ENCODE results near the gene SNX25.

The SNX25 gene

DNA sequence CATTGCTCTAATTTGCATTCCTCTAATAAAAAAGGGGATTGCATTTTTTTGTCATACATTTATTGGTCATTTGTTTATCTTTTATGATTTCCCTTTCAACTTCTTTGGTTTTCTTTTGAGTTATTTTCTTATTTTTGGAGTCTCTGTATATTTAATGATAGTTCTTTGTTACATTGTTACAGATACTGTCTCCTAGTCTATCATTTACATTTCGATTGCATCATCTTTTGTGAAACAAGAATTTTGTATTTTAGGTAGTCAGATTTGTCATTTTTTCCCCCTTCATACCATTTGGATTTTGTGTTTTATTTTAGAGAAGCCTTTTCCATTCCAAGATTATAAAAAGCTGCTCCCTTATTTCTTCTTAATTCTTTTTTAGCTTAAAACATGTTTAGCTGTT is 37.1 kb downstream of the SNX25 start:
- TF ChIP-seq CTCF (IDR thresholded peaks at IDR 0.05; ENCODE audit: poor library complexity, severe bottlenecking) = no peak

GRCh38 chr4:185247151-185247550 is 37.8 kb downstream of the SNX25 start:
- Histone ChIP-seq H3K9me3 (ENCODE audit: severe bottlenecking) (no peaks in the 10 kb centered on the region), H3K4me3 (ENCODE audit: severe bottlenecking) (no peak overlapping the region), H3K4me1 (ENCODE audit: insufficient read depth, poor library complexity, severe bottlenecking) (no peaks in the 10 kb centered on the region), H3K27me3 (ENCODE audit: insufficient read depth, poor library complexity, severe bottlenecking) (no peaks in the 10 kb centered on the region), H3K27ac (ENCODE audit: poor library complexity, severe bottlenecking) (no peak overlapping the region), H3K36me3 (ENCODE audit: low read depth) (no peaks in the 10 kb centered on the region)
- TF ChIP-seq CTCF (IDR thresholded peaks at IDR 0.05; ENCODE audit: poor library complexity, severe bottlenecking) = no peak
- ATAC-seq (ENCODE audit: low read depth) (no peak), DNase-seq (ENCODE audit: low spot score) (no peak)

More for the DNA sequence above, 37.1 kb downstream of the SNX25 start:
- Histone ChIP-seq H3K4me3 (ENCODE audit: severe bottlenecking) (no peak overlapping the region), H3K27me3 (ENCODE audit: insufficient read depth, poor library complexity, severe bottlenecking) (no peaks in the 10 kb centered on the region), H3K9me3 (ENCODE audit: severe bottlenecking) (no peaks in the 10 kb centered on the region), H3K4me1 (ENCODE audit: insufficient read depth, poor library complexity, severe bottlenecking) (no peaks in the 10 kb centered on the region), H3K27ac (ENCODE audit: poor library complexity, severe bottlenecking) (no peak overlapping the region), H3K36me3 (ENCODE audit: low read depth) (no peaks in the 10 kb centered on the region)
- no peak for DNase-seq (ENCODE audit: low spot score)
- no peak for ATAC-seq (ENCODE audit: low read depth)

- H3K27me3 ChIP-seq (ENCODE audit: insufficient read depth, poor library complexity, severe bottlenecking) = no peaks in the 10 kb centered on the region
Measured at GRCh38 chr4:185248393-185249039, 39.1 kb downstream of the SNX25 start.

DNA sequence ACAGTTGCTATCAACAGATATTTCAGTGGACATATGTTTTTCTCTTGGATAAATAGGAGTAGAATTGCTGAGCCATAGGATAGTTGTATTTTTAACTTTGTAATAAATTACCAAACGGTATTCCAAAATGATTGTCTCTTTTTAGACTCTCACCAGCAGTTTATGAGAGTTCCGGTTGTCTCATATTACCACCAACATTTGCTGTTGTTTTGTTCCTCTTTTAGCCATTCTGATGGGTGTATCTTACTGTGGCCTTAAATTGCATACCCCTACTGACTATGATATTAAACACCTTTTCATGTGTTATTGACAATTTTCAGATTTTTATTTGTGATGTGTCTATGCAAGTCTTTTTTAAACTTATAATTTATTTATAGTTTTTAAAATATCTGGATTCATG is 39.7 kb downstream of the SNX25 start:
- no peak overlapping the region for H3K27ac ChIP-seq (ENCODE audit: poor library complexity, severe bottlenecking)
- no peaks in the 10 kb centered on the region for H3K9me3 ChIP-seq (ENCODE audit: severe bottlenecking)
- no peaks in the 10 kb centered on the region for H3K36me3 ChIP-seq (ENCODE audit: low read depth)
- ATAC-seq (ENCODE audit: low read depth) (no peak), DNase-seq (ENCODE audit: low spot score) (no peak)
- no peaks in the 10 kb centered on the region for H3K4me1 ChIP-seq (ENCODE audit: insufficient read depth, poor library complexity, severe bottlenecking)
- no peak for TF ChIP-seq CTCF (IDR thresholded peaks at IDR 0.05; ENCODE audit: poor library complexity, severe bottlenecking)
- H3K4me3 ChIP-seq (ENCODE audit: severe bottlenecking) = no peak overlapping the region
- H3K27me3 ChIP-seq (ENCODE audit: insufficient read depth, poor library complexity, severe bottlenecking) = no peaks in the 10 kb centered on the region

More at GRCh38 chr4:185248393-185249039, 39.1 kb downstream of the SNX25 start:
- ATAC-seq (ENCODE audit: low read depth) (no peak), DNase-seq (ENCODE audit: low spot score) (no peak)
- H3K4me3 ChIP-seq (ENCODE audit: severe bottlenecking) = no peak overlapping the region
- H3K4me1 ChIP-seq (ENCODE audit: insufficient read depth, poor library complexity, severe bottlenecking) = no peaks in the 10 kb centered on the region
- no peaks in the 10 kb centered on the region for H3K36me3 ChIP-seq (ENCODE audit: low read depth)
- no peaks in the 10 kb centered on the region for H3K9me3 ChIP-seq (ENCODE audit: severe bottlenecking)
- no peak for TF ChIP-seq CTCF (IDR thresholded peaks at IDR 0.05; ENCODE audit: poor library complexity, severe bottlenecking)
- no peak overlapping the region for H3K27ac ChIP-seq (ENCODE audit: poor library complexity, severe bottlenecking)

- H3K9me3 ChIP-seq (ENCODE audit: severe bottlenecking) = no peaks in the 10 kb centered on the region
- no peaks in the 10 kb centered on the region for H3K27me3 ChIP-seq (ENCODE audit: insufficient read depth, poor library complexity, severe bottlenecking)
- peak overlapping the region; percentile 18 for H3K27ac ChIP-seq (ENCODE audit: poor library complexity, severe bottlenecking)
- H3K36me3 ChIP-seq (ENCODE audit: low read depth) = no peaks in the 10 kb centered on the region
- TF ChIP-seq CTCF (IDR thresholded peaks at IDR 0.05; ENCODE audit: poor library complexity, severe bottlenecking) = no peak
- no peak for DNase-seq (ENCODE audit: low spot score)
- peak; percentile 29; the same call in 1 of the 3 replicates for ATAC-seq (ENCODE audit: low read depth)
- no peak overlapping the region for H3K4me3 ChIP-seq (ENCODE audit: severe bottlenecking)
- peaks cover 26% of the 10 kb centered on the region for H3K4me1 ChIP-seq (ENCODE audit: insufficient read depth, poor library complexity, severe bottlenecking)
Measured at GRCh38 chr4:185254434-185254833, 45.0 kb downstream of the SNX25 start.
